Dermis microvascular lymphatic vessel endothelial cell (primary cell): ENCODE results near the gene NOC2L. TPM values are rescaled to one million over a fixed set of nuclear protein-coding genes. Genes with fewer than 3 reads are reported as not detected.
A peak's percentile ranks its signal among the peaks of the same experiment; 100 is the strongest.
"Not testable (repeated sequence)": the region's sequence is repeated elsewhere in the genome, so short reads cannot be mapped to it uniquely, and the experiment has no call there.

Experiments used
- DNase-seq, 2 donors: peaks; one replicate each; pipeline versions ENCODE4 v3.0.0 to v3.0.0-alpha.2; 2010; ENCODE audit warnings: low read depth in 2 of 2
- total RNA-seq: library from RNA; depleted of rRNA; stranded (reverse); fragments of >200 nt; gene quantifications from 2 replicates; pipeline ENCODE4 v1.2.1, GENCODE V29; 2014

Gene NOC2L
- total RNA-seq, 1 donor from 2014 or later, result 67.9 TPM

GRCh38 chr1:962381-963300 is 3.6 kb upstream of the NOC2L start:
- DNase-seq, result no peak

GRCh38 chr1:961132-961669 is 2.1 kb upstream of the NOC2L start:
- DNase-seq, result no peak

- DNase-seq, result peak; percentile 15 to 65
These were observed 1.5 kb upstream of the NOC2L start, which contains the start of gene KLHL17 for GRCh38 chr1:960363-961131. KLHL17 (plus strand) TSS chr1:960584; CDS start chr1:960694, 110 bp downstream.

GRCh38 chr1:959731-960362 is 791 bp upstream of the NOC2L start:
- no peak for DNase-seq

GRCh38 chr1:956636-957035 is 2.4 kb downstream of the NOC2L start:
- no peak for DNase-seq

DNA sequence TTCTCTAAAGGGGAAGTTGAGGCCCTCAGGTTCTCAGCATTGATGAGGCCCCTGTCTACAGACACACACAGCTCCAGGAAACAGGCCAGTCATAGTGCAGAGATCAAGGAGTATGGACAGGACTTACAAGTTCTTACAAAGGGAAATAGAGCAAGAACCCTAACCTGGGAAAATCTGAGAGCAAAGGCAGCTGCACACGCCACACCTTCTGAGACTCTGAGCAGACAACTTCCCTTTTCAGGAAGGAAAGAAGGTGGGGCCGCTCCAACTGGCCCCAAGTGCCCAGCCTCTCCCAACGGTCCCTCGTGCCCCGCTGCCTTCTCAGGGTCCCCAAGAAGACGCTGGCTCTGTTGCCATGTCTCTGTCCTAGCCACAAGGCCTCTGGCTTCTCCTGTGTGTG is 3.6 kb downstream of the NOC2L start:
- DNase-seq, result no peak

DNA sequence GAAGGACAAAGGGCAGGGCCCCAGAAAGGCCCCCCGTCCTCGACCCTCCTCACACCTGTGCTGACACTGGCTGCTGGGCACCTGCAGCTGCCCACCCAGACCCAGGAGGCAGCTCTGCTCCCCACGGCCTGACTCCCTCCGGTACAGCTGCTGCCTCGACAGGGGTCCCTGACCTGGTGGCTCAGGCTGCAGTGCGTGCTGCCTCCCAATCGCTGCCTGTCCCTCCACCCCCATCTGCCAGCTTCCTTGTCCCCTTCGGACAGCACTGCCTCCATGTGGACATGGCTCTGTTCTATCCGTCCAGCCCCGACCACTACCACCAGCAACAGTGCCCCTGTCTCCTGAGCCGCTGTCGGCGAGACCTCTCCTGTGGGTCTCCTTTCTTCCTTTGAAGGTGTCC is 4.1 kb downstream of the NOC2L start:
- DNase-seq, result no peak

GRCh38 chr1:953524-954320 is 5.3 kb downstream of the NOC2L start:
- no peak for DNase-seq

- no peak for DNase-seq
These were observed 6.5 kb downstream of the NOC2L start for GRCh38 chr1:952603-953002.

DNA sequence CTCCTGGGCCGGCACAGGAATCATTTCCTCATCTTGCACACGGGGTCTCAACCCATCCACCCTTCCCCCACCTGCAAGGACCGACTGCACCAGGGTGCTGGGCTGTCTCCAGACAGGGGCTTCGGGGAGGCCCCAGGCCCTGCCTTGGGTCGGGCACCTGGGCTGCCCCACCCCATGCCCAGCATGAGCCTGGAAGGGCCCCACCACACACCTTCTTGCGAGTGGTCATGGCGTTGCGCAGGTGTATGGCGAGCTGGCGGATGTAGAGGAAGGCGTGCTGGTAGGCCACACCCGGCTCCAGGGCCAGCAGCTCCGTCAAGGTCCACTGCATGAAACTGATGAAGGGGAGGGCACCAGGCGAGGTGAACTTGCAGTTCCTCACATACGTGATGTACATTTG is 6.9 kb downstream of the NOC2L start:
- no peak for DNase-seq

GRCh38 chr1:951364-951763 is 7.7 kb downstream of the NOC2L start:
- DNase-seq, result no peak

DNA sequence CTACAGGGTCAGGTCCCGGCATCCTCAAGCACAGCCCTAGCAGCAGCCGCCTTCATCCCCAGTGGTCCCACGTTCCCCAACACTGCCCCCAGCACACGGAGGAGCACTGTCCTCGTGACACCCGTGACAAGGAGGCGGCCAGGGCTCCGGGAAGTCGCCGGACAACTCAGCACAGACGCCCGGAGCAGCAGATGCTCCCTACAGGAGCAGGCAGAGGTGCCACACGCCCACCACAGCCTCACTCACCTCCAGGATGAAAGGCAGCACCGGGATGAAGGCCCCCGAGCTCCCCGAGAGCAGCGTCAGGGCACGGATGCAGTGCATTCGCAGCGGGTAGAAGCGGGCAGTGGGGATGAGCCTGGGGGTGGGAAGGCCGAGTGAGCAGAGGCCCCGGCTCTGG is 8.2 kb downstream of the NOC2L start:
- DNase-seq, result no peak

DNA sequence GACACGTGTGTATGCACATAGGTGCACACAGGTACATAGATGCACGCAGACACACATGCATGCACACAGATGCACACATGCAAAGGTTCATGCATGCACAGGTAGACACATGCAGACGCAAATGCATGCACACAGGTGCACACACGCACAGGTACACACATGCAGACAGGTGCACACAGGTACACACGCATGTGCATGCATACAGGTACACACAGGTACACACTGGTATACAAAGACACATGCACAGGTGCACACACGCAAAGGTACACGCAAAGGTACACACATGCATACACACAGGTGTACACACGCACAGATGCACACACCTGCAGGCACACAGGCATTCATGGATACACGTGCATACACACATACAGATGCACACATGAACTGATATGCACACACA is 8.8 kb downstream of the NOC2L start:
- no peak for DNase-seq

DNA sequence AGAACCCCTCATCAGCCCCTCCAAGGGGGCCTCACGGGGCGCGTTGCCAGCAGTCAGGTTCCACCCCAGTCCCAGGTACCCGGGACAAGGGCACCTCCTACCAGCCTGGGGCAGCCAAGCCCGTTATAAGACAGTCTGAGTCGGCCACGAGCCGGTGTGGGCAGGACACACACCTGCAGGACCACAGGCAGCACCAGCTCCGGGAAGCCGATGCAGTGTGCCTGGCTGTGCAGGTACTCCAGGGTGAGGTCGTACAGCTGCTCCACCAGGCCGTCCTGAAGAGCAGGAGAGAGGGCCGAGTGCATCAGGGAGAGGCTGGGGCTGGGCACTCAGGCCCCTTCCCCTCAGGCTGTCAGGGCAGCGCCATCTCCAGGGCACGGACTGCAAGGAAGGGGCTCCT is 11.1 kb downstream of the NOC2L start:
- no peak for DNase-seq

DNA sequence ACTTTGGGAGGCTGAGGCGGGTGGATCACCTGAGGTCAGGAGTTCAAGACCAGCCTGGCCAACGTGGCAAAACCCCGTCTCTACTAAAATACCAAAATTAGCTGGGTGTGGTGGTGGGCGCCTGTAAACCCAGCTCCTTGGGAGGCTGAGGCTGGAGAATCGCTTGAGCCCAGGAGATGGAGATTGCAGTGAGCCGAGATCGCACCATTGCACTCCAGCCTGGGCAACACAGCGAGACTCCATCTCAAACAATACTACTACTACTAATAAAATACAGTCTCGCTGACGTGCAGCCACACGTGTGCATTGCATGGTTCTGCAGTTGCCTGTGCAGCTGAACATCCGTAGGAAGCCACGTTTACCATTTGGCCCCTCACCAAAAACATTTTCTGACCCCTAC is 12.2 kb downstream of the NOC2L start:
- DNase-seq, result not testable (repeated sequence)

- no peak for DNase-seq
These were observed 13.1 kb downstream of the NOC2L start for GRCh38 chr1:945688-946556.

DNA sequence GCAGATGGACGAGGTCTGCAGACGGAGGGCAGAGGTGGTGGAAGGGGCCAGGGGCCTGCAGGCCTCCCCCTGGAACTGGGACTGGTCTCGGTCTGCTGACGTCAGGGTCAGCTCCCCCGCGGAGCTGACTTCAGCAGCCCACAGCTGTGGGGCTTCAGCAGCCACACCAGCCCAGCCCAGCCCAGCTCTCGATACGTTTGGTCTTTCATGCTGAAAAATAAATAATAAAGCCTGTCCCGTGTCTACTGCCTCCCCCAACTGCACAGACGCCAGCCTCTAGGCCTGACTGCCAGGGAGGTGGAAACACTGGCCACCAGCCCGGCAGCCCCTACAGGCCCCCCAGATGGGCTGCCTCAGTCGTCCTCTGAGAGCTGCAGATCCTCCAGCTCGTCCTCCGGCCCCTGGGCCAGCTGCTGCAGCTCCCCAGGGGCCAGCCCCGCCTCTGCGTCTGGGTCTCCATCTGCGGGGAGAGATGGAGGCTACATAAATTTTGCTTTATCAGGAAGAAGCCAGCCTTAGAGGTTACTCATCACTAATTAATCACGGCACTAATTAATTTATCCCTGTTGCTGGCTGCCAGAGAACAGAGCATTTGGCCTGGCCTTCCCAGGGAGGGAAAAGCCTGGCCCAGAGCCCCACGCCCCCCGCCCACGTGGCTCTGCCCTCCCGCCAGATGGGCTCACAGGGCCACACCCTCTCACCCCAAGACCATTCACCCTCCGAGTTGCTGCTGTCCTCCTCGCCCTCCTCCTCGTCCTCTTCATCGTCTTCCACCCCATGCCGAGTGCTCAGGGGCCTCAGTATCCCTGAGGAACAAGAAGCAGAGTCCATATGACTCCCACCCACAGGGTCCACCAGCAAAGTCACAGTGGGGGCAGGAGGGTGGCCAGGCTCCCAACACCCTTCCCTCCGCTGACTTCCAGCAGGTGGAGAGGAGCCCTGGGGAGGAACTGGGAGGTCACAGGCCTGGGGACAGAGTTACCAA is 14.4 kb downstream of the NOC2L start:
- DNase-seq, result no peak

GRCh38 chr1:943545-944340 is 15.3 kb downstream of the NOC2L start:
- no peak for DNase-seq
